Activated T-helper 1 cell treated with anti-CD3 and anti-CD28 coated beads, Interleukin-12 subunit alpha, Interleukin-12 subunit beta, Interleukin-2, Interleukin-4 antibody, amounts not matched to agents 30 ng/mL and 10 ng/mL and 1 ng/mL, durations not matched to agents 14 hours and 24 hours and 36 hours (primary cell): ENCODE data around the gene SORBS2. TPM values are rescaled to one million over a fixed set of nuclear protein-coding genes. Genes with fewer than 3 reads are reported as not detected.

ENCODE experiments used
- DNase-seq: peaks from one replicate; pipeline ENCODE4 v3.0.0; 2021; ENCODE audit warnings: low spot score
- H3K27ac Mint-ChIP-seq: one replicate; pipeline ENCODE4 v1.8.0; 2021; ENCODE audit warnings: mild to moderate bottlenecking, mixed read lengths
- H3K27me3 Mint-ChIP-seq: one replicate; pipeline ENCODE4 v1.8.0; 2022; ENCODE audit warnings: mild to moderate bottlenecking, moderate library complexity, mixed read lengths; ENCODE audit not compliant: insufficient read depth
- H3K36me3 Mint-ChIP-seq: one replicate; pipeline ENCODE4 v1.8.0; 2021; ENCODE audit warnings: low read depth, mixed read lengths
- H3K4me1 Mint-ChIP-seq: one replicate; pipeline ENCODE4 v1.8.0; 2021; ENCODE audit warnings: low read depth, mixed read lengths
- H3K4me3 Mint-ChIP-seq: one replicate; pipeline ENCODE4 v1.8.0; 2021; ENCODE audit warnings: mild to moderate bottlenecking, moderate library complexity, mixed read lengths
- H3K9me3 Mint-ChIP-seq: one replicate; pipeline ENCODE4 v1.8.0; 2021; ENCODE audit warnings: mixed read lengths
- intact Hi-C: fragments of 100-400 bp; cut with micrococcal nuclease; formaldehyde crosslinking; loops from one replicate; pipeline ENCODE4 v1.15.1; 2024
- total RNA-seq: library from RNA; stranded (reverse); gene quantifications from 2 replicates; pipeline ENCODE4 v1.2.3, GENCODE V29; 2022

Gene SORBS2
- total RNA-seq, 1 donor from 2014 or later = not detected

GRCh38 chr4:185624259-185624589 is 187.8 kb downstream of the SORBS2 start:
- no peak for DNase-seq
- intact Hi-C loops = no loop called here
- H3K27ac Mint-ChIP-seq = no peak overlapping the region
- no peaks in the 10 kb centered on the region for H3K27me3 Mint-ChIP-seq
- H3K36me3 Mint-ChIP-seq = no peaks in the 10 kb centered on the region
- no peak overlapping the region for H3K4me3 Mint-ChIP-seq
- no peaks in the 10 kb centered on the region for H3K9me3 Mint-ChIP-seq
- no peaks in the 10 kb centered on the region for H3K4me1 Mint-ChIP-seq

GRCh38 chr4:185623444-185624258 is 188.3 kb downstream of the SORBS2 start:
- no peak for DNase-seq
- Mint-ChIP-seq H3K27me3 (no peaks in the 10 kb centered on the region), H3K9me3 (no peaks in the 10 kb centered on the region), H3K36me3 (no peaks in the 10 kb centered on the region), H3K4me3 (no peak overlapping the region), H3K4me1 (no peaks in the 10 kb centered on the region), H3K27ac (no peak overlapping the region)
- intact Hi-C loops = no loop called here

- Mint-ChIP-seq H3K27me3 (no peaks in the 10 kb centered on the region), H3K9me3 (no peaks in the 10 kb centered on the region), H3K4me1 (no peaks in the 10 kb centered on the region), H3K27ac (no peak overlapping the region), H3K36me3 (no peaks in the 10 kb centered on the region), H3K4me3 (no peak overlapping the region)
- DNase-seq = no peak
- intact Hi-C loops = no loop called here
Measured at GRCh38 chr4:185608185-185608584, 203.8 kb downstream of the SORBS2 start.

- H3K4me3 Mint-ChIP-seq = no peak overlapping the region
- H3K9me3 Mint-ChIP-seq = no peaks in the 10 kb centered on the region
- H3K27me3 Mint-ChIP-seq = peaks cover 8% of the 10 kb centered on the region
- no peak overlapping the region for H3K27ac Mint-ChIP-seq
- H3K4me1 Mint-ChIP-seq = no peaks in the 10 kb centered on the region
- intact Hi-C loops = no loop called here
- no peaks in the 10 kb centered on the region for H3K36me3 Mint-ChIP-seq
- DNase-seq = no peak
Measured at GRCh38 chr4:185602397-185602796, 209.6 kb downstream of the SORBS2 start.

- H3K27ac Mint-ChIP-seq = no peak overlapping the region
- H3K4me1 Mint-ChIP-seq = no peaks in the 10 kb centered on the region
- peaks cover 8% of the 10 kb centered on the region for H3K27me3 Mint-ChIP-seq
- DNase-seq = no peak
- H3K4me3 Mint-ChIP-seq = no peak overlapping the region
- H3K9me3 Mint-ChIP-seq = no peaks in the 10 kb centered on the region
- H3K36me3 Mint-ChIP-seq = no peaks in the 10 kb centered on the region
- intact Hi-C loops = no loop called here
Measured at GRCh38 chr4:185600801-185601434, 211.1 kb downstream of the SORBS2 start.

GRCh38 chr4:185599553-185600243 is 212.3 kb downstream of the SORBS2 start:
- no peaks in the 10 kb centered on the region for H3K4me1 Mint-ChIP-seq
- intact Hi-C loops = loop anchor here (5.0 kb wide), 2 partner anchors 172 to 397 kb away; partner anchors contain the start of genes CFAP97 and UFSP2
- H3K4me3 Mint-ChIP-seq = no peak overlapping the region
- no peak overlapping the region for H3K27ac Mint-ChIP-seq
- H3K9me3 Mint-ChIP-seq = no peaks in the 10 kb centered on the region
- peaks cover 12% of the 10 kb centered on the region for H3K27me3 Mint-ChIP-seq
- no peak for DNase-seq
- H3K36me3 Mint-ChIP-seq = no peaks in the 10 kb centered on the region

GRCh38 chr4:185598846-185599552 is 213.0 kb downstream of the SORBS2 start:
- Mint-ChIP-seq H3K27ac (no peak overlapping the region), H3K36me3 (no peaks in the 10 kb centered on the region), H3K27me3 (peaks cover 16% of the 10 kb centered on the region), H3K4me3 (no peak overlapping the region), H3K9me3 (no peaks in the 10 kb centered on the region), H3K4me1 (no peaks in the 10 kb centered on the region)
- intact Hi-C loops = loop anchor here (5.0 kb wide), 2 partner anchors 172 to 397 kb away; partner anchors contain the start of genes CFAP97 and UFSP2
- DNase-seq = no peak

GRCh38 chr4:185597532-185598188 is 214.3 kb downstream of the SORBS2 start:
- no peaks in the 10 kb centered on the region for H3K36me3 Mint-ChIP-seq
- no peak overlapping the region for H3K27ac Mint-ChIP-seq
- intact Hi-C loops = loop anchor here (1.0 to 5.0 kb wide), 7 partner anchors 126 to 593 kb away; partner anchors contain the start of genes ANKRD37, CCDC110, CFAP97 and UFSP2
- peaks cover 13% of the 10 kb centered on the region for H3K27me3 Mint-ChIP-seq
- H3K4me1 Mint-ChIP-seq = no peaks in the 10 kb centered on the region
- no peak overlapping the region for H3K4me3 Mint-ChIP-seq
- peak; percentile 32 for DNase-seq
- no peaks in the 10 kb centered on the region for H3K9me3 Mint-ChIP-seq

GRCh38 chr4:185592845-185593488 is 219.0 kb downstream of the SORBS2 start:
- Mint-ChIP-seq H3K27ac (no peak overlapping the region), H3K36me3 (no peaks in the 10 kb centered on the region), H3K9me3 (no peaks in the 10 kb centered on the region), H3K4me3 (no peak overlapping the region), H3K4me1 (no peaks in the 10 kb centered on the region), H3K27me3 (peaks cover 29% of the 10 kb centered on the region)
- no peak for DNase-seq
- intact Hi-C loops = no loop called here

GRCh38 chr4:185592438-185592837 is 219.6 kb downstream of the SORBS2 start:
- no peak overlapping the region for H3K27ac Mint-ChIP-seq
- peaks cover 27% of the 10 kb centered on the region for H3K27me3 Mint-ChIP-seq
- H3K4me3 Mint-ChIP-seq = no peak overlapping the region
- no peak for DNase-seq
- H3K4me1 Mint-ChIP-seq = peaks cover 4% of the 10 kb centered on the region
- peaks cover 1% of the 10 kb centered on the region for H3K36me3 Mint-ChIP-seq
- H3K9me3 Mint-ChIP-seq = peaks cover 4% of the 10 kb centered on the region
- intact Hi-C loops = no loop called here

- H3K4me3 Mint-ChIP-seq = no peak overlapping the region
- H3K27me3 Mint-ChIP-seq = peaks cover 30% of the 10 kb centered on the region
- H3K36me3 Mint-ChIP-seq = peaks cover 5% of the 10 kb centered on the region
- H3K27ac Mint-ChIP-seq = no peak overlapping the region
- peaks cover 12% of the 10 kb centered on the region for H3K4me1 Mint-ChIP-seq
- intact Hi-C loops = no loop called here
- peaks cover 10% of the 10 kb centered on the region for H3K9me3 Mint-ChIP-seq
- no peak for DNase-seq
Measured at GRCh38 chr4:185591679-185592141, 220.3 kb downstream of the SORBS2 start.

GRCh38 chr4:185590982-185591381 is 221.0 kb downstream of the SORBS2 start:
- no peak overlapping the region for H3K4me3 Mint-ChIP-seq
- peaks cover 10% of the 10 kb centered on the region for H3K9me3 Mint-ChIP-seq
- DNase-seq = no peak
- no peak overlapping the region for H3K27ac Mint-ChIP-seq
- H3K4me1 Mint-ChIP-seq = peaks cover 12% of the 10 kb centered on the region
- intact Hi-C loops = no loop called here
- peaks cover 31% of the 10 kb centered on the region for H3K27me3 Mint-ChIP-seq
- H3K36me3 Mint-ChIP-seq = peaks cover 5% of the 10 kb centered on the region
